ENCODE results near the gene MSI2. TPM values are rescaled to one million over a fixed set of nuclear protein-coding genes. Genes with fewer than 3 reads are reported as not detected.

The MSI2 gene
- total RNA-seq, 4 donors from 2014 or later = 60.7 to 101 (median 70.9) TPM

- no peak overlapping the region for H3K27ac ChIP-seq
- DNase-seq = no peak
- H3K36me3 ChIP-seq = no peaks in the 10 kb centered on the region
- H3K9me3 ChIP-seq = no peaks in the 10 kb centered on the region
- intact Hi-C loops (cut with DNase I) = no loop called here
- peaks cover 0 to 7% of the 10 kb centered on the region in 2 donors for H3K4me1 ChIP-seq
- no peak overlapping the region for H3K4me3 ChIP-seq (replicated peaks in 1 of 3)
- WGBS, 2 donors = 92 to 95% methylated on average over 15 to 16 of the region's 16 CpGs
- H3K27me3 ChIP-seq = no peaks in the 10 kb centered on the region
- no peak for TF ChIP-seq POLR2A (IDR thresholded peaks at IDR 0.05)
- TF ChIP-seq CTCF (IDR thresholded peaks at IDR 0.05) = no peak
Observed at GRCh38 chr17:57626520-57627210, 370.3 kb downstream of the MSI2 start.

- Histone ChIP-seq H3K9me3 (no peaks in the 10 kb centered on the region), H3K27me3 (no peaks in the 10 kb centered on the region), H3K4me3 (replicated peaks in 1 of 3) (no peak overlapping the region), H3K27ac (no peak overlapping the region), H3K4me1 (peaks cover 0 to 7% of the 10 kb centered on the region in 2 donors), H3K36me3 (no peaks in the 10 kb centered on the region)
- WGBS, 2 donors = 86 to 98% methylated on average over 9 to 10 of the region's 10 CpGs
- intact Hi-C loops (cut with DNase I) = no loop called here
- no peak for DNase-seq
- TF ChIP-seq POLR2A (IDR thresholded peaks at IDR 0.05) (no peak), CTCF (IDR thresholded peaks at IDR 0.05) (no peak)
Observed at GRCh38 chr17:57627591-57627990, 371.3 kb downstream of the MSI2 start.

GRCh38 chr17:57628421-57628820, 372.1 kb downstream of the MSI2 start:
- WGBS, 2 donors = 98% methylated on average over 8 of the region's 9 CpGs
- intact Hi-C loops (cut with DNase I) = no loop called here
- TF ChIP-seq CTCF (IDR thresholded peaks at IDR 0.05) (no peak), POLR2A (IDR thresholded peaks at IDR 0.05) (no peak)

GRCh38 chr17:57629470-57629869, 373.1 kb downstream of the MSI2 start:
- peaks cover 0 to 3% of the 10 kb centered on the region in 2 donors for H3K36me3 ChIP-seq
- intact Hi-C loops (cut with DNase I) = no loop called here
- no peaks in the 10 kb centered on the region for H3K4me1 ChIP-seq
- DNase-seq = no peak
- 82 to 87% methylated on average over 7 to 8 of the region's 8 CpGs for WGBS, 2 donors
- TF ChIP-seq CTCF (IDR thresholded peaks at IDR 0.05) (no peak), POLR2A (IDR thresholded peaks at IDR 0.05) (no peak)
- H3K9me3 ChIP-seq = no peaks in the 10 kb centered on the region
- H3K27ac ChIP-seq = no peak overlapping the region
- no peaks in the 10 kb centered on the region for H3K27me3 ChIP-seq
- no peak overlapping the region for H3K4me3 ChIP-seq (replicated peaks in 1 of 3)

More at GRCh38 chr17:57628421-57628820, 372.1 kb downstream of the MSI2 start:
- H3K4me3 ChIP-seq (replicated peaks in 1 of 3) = no peak overlapping the region
- H3K4me1 ChIP-seq = no peaks in the 10 kb centered on the region
- no peaks in the 10 kb centered on the region for H3K9me3 ChIP-seq
- no peak for DNase-seq
- H3K27ac ChIP-seq = no peak overlapping the region
- H3K36me3 ChIP-seq = peaks cover 0 to 3% of the 10 kb centered on the region in 2 donors
- no peaks in the 10 kb centered on the region for H3K27me3 ChIP-seq

GRCh38 chr17:57629886-57630285, 373.6 kb downstream of the MSI2 start:
- Histone ChIP-seq H3K36me3 (peaks cover 0 to 3% of the 10 kb centered on the region in 2 donors), H3K27me3 (no peaks in the 10 kb centered on the region), H3K9me3 (no peaks in the 10 kb centered on the region), H3K4me1 (no peaks in the 10 kb centered on the region), H3K27ac (no peak overlapping the region), H3K4me3 (replicated peaks in 1 of 3) (no peak overlapping the region)
- WGBS, 2 donors = 88 to 98% methylated on average over 2 to 4 of the region's 4 CpGs
- intact Hi-C loops (cut with DNase I) = no loop called here
- DNase-seq = no peak
- no peak for TF ChIP-seq CTCF (IDR thresholded peaks at IDR 0.05)
- TF ChIP-seq POLR2A (IDR thresholded peaks at IDR 0.05) = no peak

All from thyroid gland (tissue), 4 donors.